Measurements from ENCODE around the gene COQ10B.

The COQ10B gene

GRCh38 chr2:197453123-197453913, at the start of gene COQ10B:
TSS of gene COQ10B (plus strand) at chr2:197453552. CDS start at chr2:197453561, 9 bp downstream.
- Histone ChIP-seq H3K27me3 (no peaks in the 10 kb centered on the region), H3K4me2 (peak within 1 kb of the TSS; percentile 86), H4K20me1 (peaks cover 44% of the 10 kb centered on the region), H3K4me3 (peak within 1 kb of the TSS; percentile 85), H3K9ac (peak within 1 kb of the TSS; percentile 89), H3K4me1 (peaks cover 20% of the 10 kb centered on the region), H3K27ac (peak within 1 kb of the TSS; percentile 79), H3K36me3 (peaks cover 6% of the 10 kb centered on the region; the same call in 1 of the 2 replicates), H3K9me3 (0 out of 2 replicates have a peak, but pooled peaks cover 8% of the 10 kb centered on the region)
- TF ChIP-seq Cebpa-rat (IDR thresholded peaks at IDR 0.05), result peak; percentile 95

GRCh38 chr2:197405582-197405981, 47.8 kb upstream of the COQ10B start:
- no peaks in the 10 kb centered on the region for H3K4me1 ChIP-seq
- no peak overlapping the region for H3K4me3 ChIP-seq
- no peak for TF ChIP-seq Cebpa-rat (IDR thresholded peaks at IDR 0.05)
- H3K4me2 ChIP-seq, result no peak overlapping the region
- H3K36me3 ChIP-seq, result peaks cover 98% of the 10 kb centered on the region
- no peak overlapping the region for H3K27ac ChIP-seq
- no peaks in the 10 kb centered on the region for H3K27me3 ChIP-seq
- H3K9me3 ChIP-seq, result no peaks in the 10 kb centered on the region
- peaks cover 80% of the 10 kb centered on the region for H4K20me1 ChIP-seq
- H3K9ac ChIP-seq, result no peak overlapping the region

- Histone ChIP-seq H4K20me1 (peaks cover 96% of the 10 kb centered on the region), H3K4me3 (no peak overlapping the region), H3K4me1 (no peaks in the 10 kb centered on the region), H3K36me3 (peaks cover 100% of the 10 kb centered on the region), H3K27me3 (no peaks in the 10 kb centered on the region), H3K27ac (no peak overlapping the region), H3K9me3 (no peaks in the 10 kb centered on the region), H3K9ac (no peak overlapping the region), H3K4me2 (no peak overlapping the region)
- no peak for TF ChIP-seq Cebpa-rat (IDR thresholded peaks at IDR 0.05)
These were observed 39.3 kb upstream of the COQ10B start for GRCh38 chr2:197414039-197414438.

GRCh38 chr2:197414515-197414914, 38.8 kb upstream of the COQ10B start:
- H3K4me2 ChIP-seq, result no peak overlapping the region
- TF ChIP-seq Cebpa-rat (IDR thresholded peaks at IDR 0.05), result no peak
- H3K9me3 ChIP-seq, result no peaks in the 10 kb centered on the region
- peaks cover 100% of the 10 kb centered on the region for H3K36me3 ChIP-seq
- H3K27ac ChIP-seq, result no peak overlapping the region
- H3K27me3 ChIP-seq, result no peaks in the 10 kb centered on the region
- no peaks in the 10 kb centered on the region for H3K4me1 ChIP-seq
- H3K4me3 ChIP-seq, result no peak overlapping the region
- peaks cover 96% of the 10 kb centered on the region for H4K20me1 ChIP-seq
- no peak overlapping the region for H3K9ac ChIP-seq

- no peak overlapping the region for H3K4me3 ChIP-seq
- no peak overlapping the region for H3K27ac ChIP-seq
- no peaks in the 10 kb centered on the region for H3K9me3 ChIP-seq
- H3K4me2 ChIP-seq, result no peak overlapping the region
- H3K27me3 ChIP-seq, result no peaks in the 10 kb centered on the region
- peaks cover 96% of the 10 kb centered on the region for H4K20me1 ChIP-seq
- TF ChIP-seq Cebpa-rat (IDR thresholded peaks at IDR 0.05), result no peak
- no peaks in the 10 kb centered on the region for H3K4me1 ChIP-seq
- H3K9ac ChIP-seq, result no peak overlapping the region
- peaks cover 99% of the 10 kb centered on the region for H3K36me3 ChIP-seq
These were observed 37.1 kb upstream of the COQ10B start for GRCh38 chr2:197416268-197416667.

- Histone ChIP-seq H3K4me2 (no peak overlapping the region), H3K27ac (no peak overlapping the region), H3K27me3 (no peaks in the 10 kb centered on the region), H3K4me3 (no peak overlapping the region), H3K9ac (no peak overlapping the region), H3K9me3 (no peaks in the 10 kb centered on the region), H3K36me3 (peaks cover 99% of the 10 kb centered on the region), H4K20me1 (peaks cover 96% of the 10 kb centered on the region), H3K4me1 (no peaks in the 10 kb centered on the region)
- no peak for TF ChIP-seq Cebpa-rat (IDR thresholded peaks at IDR 0.05)
These were observed 33.9 kb upstream of the COQ10B start for GRCh38 chr2:197419438-197419837.

GRCh38 chr2:197423307-197423706, 30.0 kb upstream of the COQ10B start:
- H3K4me2 ChIP-seq, result no peak overlapping the region
- peaks cover 11% of the 10 kb centered on the region for H3K4me1 ChIP-seq
- no peaks in the 10 kb centered on the region for H3K9me3 ChIP-seq
- no peak for TF ChIP-seq Cebpa-rat (IDR thresholded peaks at IDR 0.05)
- no peak overlapping the region for H3K27ac ChIP-seq
- H4K20me1 ChIP-seq, result peaks cover 100% of the 10 kb centered on the region
- no peak overlapping the region for H3K4me3 ChIP-seq
- H3K36me3 ChIP-seq, result peaks cover 81% of the 10 kb centered on the region
- no peaks in the 10 kb centered on the region for H3K27me3 ChIP-seq
- H3K9ac ChIP-seq, result no peak overlapping the region

- Histone ChIP-seq H3K36me3 (peaks cover 79% of the 10 kb centered on the region), H3K9me3 (no peaks in the 10 kb centered on the region), H3K27me3 (no peaks in the 10 kb centered on the region), H3K4me3 (no peak overlapping the region), H3K4me2 (no peak overlapping the region), H3K27ac (no peak overlapping the region), H4K20me1 (peaks cover 100% of the 10 kb centered on the region), H3K4me1 (peaks cover 22% of the 10 kb centered on the region), H3K9ac (no peak overlapping the region)
- TF ChIP-seq Cebpa-rat (IDR thresholded peaks at IDR 0.05), result no peak
These were observed 27.8 kb upstream of the COQ10B start for GRCh38 chr2:197425550-197425949.

GRCh38 chr2:197426723-197427603, 26.4 kb upstream of the COQ10B start:
- Histone ChIP-seq H3K9ac (no peak overlapping the region), H3K27ac (no peak overlapping the region), H3K4me3 (no peak overlapping the region), H3K4me1 (peaks cover 36% of the 10 kb centered on the region), H4K20me1 (peaks cover 100% of the 10 kb centered on the region), H3K36me3 (peaks cover 74% of the 10 kb centered on the region), H3K4me2 (no peak overlapping the region), H3K9me3 (no peaks in the 10 kb centered on the region), H3K27me3 (no peaks in the 10 kb centered on the region)
- TF ChIP-seq Cebpa-rat (IDR thresholded peaks at IDR 0.05), result no peak

- Histone ChIP-seq H3K9ac (no peak overlapping the region), H3K36me3 (peaks cover 64% of the 10 kb centered on the region), H3K27ac (no peak overlapping the region), H3K4me1 (peaks cover 46% of the 10 kb centered on the region), H4K20me1 (peaks cover 100% of the 10 kb centered on the region), H3K27me3 (no peaks in the 10 kb centered on the region), H3K4me3 (no peak overlapping the region), H3K4me2 (no peak overlapping the region), H3K9me3 (no peaks in the 10 kb centered on the region)
- TF ChIP-seq Cebpa-rat (IDR thresholded peaks at IDR 0.05), result no peak
These were observed 25.4 kb upstream of the COQ10B start for GRCh38 chr2:197427986-197428385.

Measured in BLaER1 (cell line).